Activated T-cell treated with anti-CD3 and anti-CD28 coated beads, Interleukin-2, amount 50 U/mL, for 4 hours (primary cell): ENCODE data around the gene PYGB. TPM values are rescaled to one million over a fixed set of nuclear protein-coding genes. Genes with fewer than 3 reads are reported as not detected.

Experiments used
- ATAC-seq, 2 donors: fragments of 200-7000 bp; cut with Tn5 transposase; one replicate each; pipeline ENCODE4 v1.10.0; 2021
- DNase-seq: peaks from one replicate; pipeline ENCODE4 v3.0.0-alpha.2; 2020
- H3K27me3 Mint-ChIP-seq: one replicate; pipeline ENCODE4 v1.8.0; 2021; ENCODE audit warnings: low read depth, mixed read lengths
- H3K36me3 Mint-ChIP-seq: one replicate; pipeline ENCODE4 v1.8.0; 2022; ENCODE audit warnings: mixed read lengths; ENCODE audit not compliant: insufficient read depth
- H3K4me1 Mint-ChIP-seq: one replicate; pipeline ENCODE4 v1.8.0; 2021; ENCODE audit warnings: low read depth, mixed read lengths
- H3K4me3 Mint-ChIP-seq: one replicate; pipeline ENCODE4 v1.8.0; 2021; ENCODE audit warnings: mild to moderate bottlenecking, moderate library complexity, mixed read lengths
- H3K9me3 Mint-ChIP-seq: one replicate; pipeline ENCODE4 v1.8.0; 2021; ENCODE audit warnings: mixed read lengths
- total RNA-seq, 3 donors: library from RNA; stranded (reverse); gene quantifications; one replicate each; pipeline ENCODE4 v1.2.1, GENCODE V29; 2021

Gene PYGB
- total RNA-seq, result 10 to 100 TPM; 32.5 to 37.6 (median 34.6) TPM

DNA sequence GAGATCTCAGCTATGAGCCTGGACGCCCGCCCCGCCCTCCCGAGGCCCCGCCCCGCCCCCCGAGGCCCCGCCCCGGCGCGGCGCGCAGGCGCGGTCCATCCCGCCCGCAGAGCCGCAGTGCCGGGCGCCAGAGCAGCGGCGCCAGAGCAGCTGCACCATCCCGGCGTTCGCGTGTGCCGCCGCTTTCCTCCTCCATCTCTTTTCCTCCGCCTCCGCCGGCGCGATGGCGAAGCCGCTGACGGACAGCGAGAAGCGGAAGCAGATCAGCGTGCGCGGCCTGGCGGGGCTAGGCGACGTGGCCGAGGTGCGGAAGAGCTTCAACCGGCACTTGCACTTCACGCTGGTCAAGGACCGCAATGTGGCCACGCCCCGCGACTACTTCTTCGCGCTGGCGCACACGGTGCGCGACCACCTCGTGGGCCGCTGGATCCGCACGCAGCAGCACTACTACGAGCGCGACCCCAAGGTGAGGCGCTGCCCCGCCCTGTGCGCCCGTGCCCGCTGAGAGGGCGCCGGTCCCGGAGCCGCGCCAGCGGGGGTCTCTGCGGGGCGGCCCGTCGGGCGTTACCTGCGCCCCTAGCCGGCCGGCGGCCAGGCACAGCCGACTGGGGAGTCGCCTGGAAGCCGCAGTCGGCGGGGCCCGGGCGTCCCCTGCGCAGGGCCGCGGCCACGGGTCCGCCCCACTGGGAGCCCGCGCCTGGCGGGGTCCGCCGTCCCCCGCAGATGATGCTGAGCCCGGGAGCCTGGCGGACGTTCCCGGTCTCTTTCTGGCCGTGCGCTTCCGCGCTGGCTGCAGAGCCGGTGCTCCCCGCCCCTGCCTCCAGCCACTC lies at the start of gene PYGB:
Gene PYGB, plus strand, starts transcription at position 130 of the 830 bp plus-strand sequence. Its CDS starts 94 bp downstream, at position 224.
- Mint-ChIP-seq H3K27me3 (no peaks in the 10 kb centered on the region), H3K36me3 (peaks cover 2% of the 10 kb centered on the region), H3K9me3 (peaks cover 5% of the 10 kb centered on the region), H3K4me1 (peaks cover 43% of the 10 kb centered on the region), H3K4me3 (peak within 1 kb of the TSS; percentile 92)
- peak; percentile 67 for DNase-seq
- peak; percentile 86 for ATAC-seq

DNA sequence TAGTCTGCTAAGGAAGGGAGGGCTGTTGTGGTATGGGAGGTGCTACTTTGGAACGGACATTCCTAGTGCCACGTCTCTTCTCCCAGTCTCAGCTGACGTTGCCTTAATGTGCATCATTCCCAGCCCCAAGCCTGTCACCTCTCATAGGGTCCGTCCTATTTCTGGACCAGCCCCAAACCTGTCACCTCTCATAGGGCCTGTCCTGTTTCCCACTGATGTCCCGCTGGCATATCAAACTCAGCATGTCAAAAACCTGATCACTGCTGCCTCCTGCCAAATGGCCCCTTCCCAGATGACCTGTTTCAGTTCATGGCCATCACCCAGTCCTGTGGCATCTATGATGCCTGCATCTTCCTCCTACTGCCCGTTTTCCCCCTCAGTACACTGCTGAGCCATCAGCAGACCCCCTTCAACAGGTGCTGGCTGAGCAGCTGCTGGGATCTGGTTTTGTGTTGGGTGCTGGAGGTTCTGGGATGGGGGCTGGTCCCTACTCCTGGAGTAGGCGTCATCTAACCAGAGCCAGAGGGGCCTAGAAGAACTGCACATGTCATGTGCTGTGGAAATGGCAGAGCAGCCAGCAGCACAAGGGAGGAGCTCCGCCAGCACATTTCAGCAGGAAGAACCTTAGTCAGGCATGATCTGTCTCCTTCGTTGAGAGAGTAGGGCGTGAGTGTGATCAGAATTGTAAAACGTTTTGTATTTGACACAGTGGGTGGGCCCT lies 49.1 kb upstream of the PYGB start:
- Mint-ChIP-seq H3K36me3 (peaks cover 10% of the 10 kb centered on the region), H3K9me3 (no peaks in the 10 kb centered on the region), H3K27me3 (no peaks in the 10 kb centered on the region), H3K4me3 (no peak overlapping the region), H3K4me1 (peaks cover 54% of the 10 kb centered on the region)
- no peak for DNase-seq
- no peak for ATAC-seq

DNA sequence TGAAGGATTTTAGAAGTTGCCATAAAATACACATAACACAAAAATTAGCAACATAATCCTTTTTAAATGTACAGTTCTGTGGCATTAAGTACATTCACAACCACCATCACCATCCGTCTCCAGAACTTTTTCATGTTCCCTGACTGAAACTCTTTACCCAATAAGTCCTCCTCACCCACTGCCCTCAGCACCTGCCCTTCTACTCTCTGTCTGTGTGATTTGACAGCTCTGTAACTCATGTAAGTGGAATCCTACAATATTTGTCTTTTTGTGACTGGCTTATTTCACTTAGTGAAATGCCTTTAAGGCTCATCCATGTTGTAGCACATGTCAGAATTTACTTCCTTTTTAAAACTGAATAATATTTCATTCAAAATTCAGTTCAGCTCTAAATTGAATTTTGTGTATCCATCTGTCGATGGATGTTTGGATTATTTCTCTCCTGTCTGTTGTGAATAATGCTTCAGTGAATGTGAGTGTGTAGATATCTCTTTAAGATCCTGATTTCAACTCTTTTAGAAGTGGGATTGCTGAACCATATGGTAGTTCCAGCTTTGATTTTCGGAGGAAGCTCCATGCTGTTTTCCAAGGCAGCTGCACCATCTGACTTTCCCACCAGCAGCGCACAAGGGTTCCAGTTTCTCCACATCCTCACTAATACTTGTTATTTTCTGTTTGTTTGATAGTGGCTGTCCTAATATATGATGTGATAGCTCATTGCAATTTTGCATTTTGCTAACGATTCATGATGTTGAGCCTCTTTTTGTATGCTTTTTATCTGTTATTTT lies 48.2 kb upstream of the PYGB start:
- Mint-ChIP-seq H3K27me3 (no peaks in the 10 kb centered on the region), H3K9me3 (no peaks in the 10 kb centered on the region), H3K4me1 (peaks cover 58% of the 10 kb centered on the region), H3K4me3 (no peak overlapping the region), H3K36me3 (peaks cover 13% of the 10 kb centered on the region)
- DNase-seq (no peak), ATAC-seq (no peak)

DNA sequence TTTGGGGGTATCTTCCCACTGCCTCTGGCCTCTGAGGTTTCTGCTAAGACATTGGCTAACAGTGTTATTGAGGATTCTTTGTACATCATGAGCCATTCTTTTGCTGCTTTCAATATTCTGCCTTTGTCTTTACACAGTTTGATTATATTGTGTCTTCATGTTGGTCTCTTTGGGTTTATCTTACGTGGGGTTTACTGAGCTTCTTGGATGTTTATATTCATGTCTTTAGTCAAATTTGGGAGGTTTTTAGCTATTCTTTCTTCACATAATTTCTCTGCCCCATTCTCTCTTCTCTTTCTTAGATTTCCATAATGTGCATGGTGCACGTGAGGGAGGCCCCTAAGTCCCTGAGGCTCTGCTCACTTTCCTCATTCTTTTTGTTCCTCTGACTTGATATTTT lies 44.8 kb upstream of the PYGB start:
- Mint-ChIP-seq H3K4me1 (peaks cover 38% of the 10 kb centered on the region), H3K4me3 (no peak overlapping the region), H3K9me3 (no peaks in the 10 kb centered on the region), H3K27me3 (no peaks in the 10 kb centered on the region), H3K36me3 (peaks cover 13% of the 10 kb centered on the region)
- DNase-seq (no peak), ATAC-seq (no peak)

DNA sequence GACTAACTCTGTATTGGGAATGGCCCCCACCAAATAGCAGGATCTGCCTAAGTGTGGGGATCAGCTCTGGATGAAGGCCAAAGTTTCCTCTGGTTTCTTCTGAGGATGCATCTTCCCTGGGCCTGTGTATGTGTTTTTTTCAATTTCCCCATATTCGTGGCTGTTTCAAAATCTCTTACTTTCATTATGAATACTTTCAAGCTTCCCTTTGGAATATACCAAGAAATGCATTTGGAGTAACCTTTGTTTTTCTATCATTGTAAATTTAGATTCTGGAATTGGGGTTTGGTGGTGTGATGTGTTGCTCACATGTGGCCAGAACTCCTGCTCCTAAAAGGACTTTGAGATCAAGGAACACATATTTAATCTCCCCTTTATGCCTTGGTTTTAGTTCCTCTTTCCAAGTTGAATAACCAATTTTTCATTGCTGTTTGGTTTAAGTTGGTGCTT lies 44.0 kb upstream of the PYGB start:
- no peak overlapping the region for H3K4me3 Mint-ChIP-seq
- no peaks in the 10 kb centered on the region for H3K9me3 Mint-ChIP-seq
- peaks cover 35% of the 10 kb centered on the region for H3K4me1 Mint-ChIP-seq
- no peaks in the 10 kb centered on the region for H3K27me3 Mint-ChIP-seq
- H3K36me3 Mint-ChIP-seq, result peaks cover 13% of the 10 kb centered on the region
- no peak for ATAC-seq
- no peak for DNase-seq

DNA sequence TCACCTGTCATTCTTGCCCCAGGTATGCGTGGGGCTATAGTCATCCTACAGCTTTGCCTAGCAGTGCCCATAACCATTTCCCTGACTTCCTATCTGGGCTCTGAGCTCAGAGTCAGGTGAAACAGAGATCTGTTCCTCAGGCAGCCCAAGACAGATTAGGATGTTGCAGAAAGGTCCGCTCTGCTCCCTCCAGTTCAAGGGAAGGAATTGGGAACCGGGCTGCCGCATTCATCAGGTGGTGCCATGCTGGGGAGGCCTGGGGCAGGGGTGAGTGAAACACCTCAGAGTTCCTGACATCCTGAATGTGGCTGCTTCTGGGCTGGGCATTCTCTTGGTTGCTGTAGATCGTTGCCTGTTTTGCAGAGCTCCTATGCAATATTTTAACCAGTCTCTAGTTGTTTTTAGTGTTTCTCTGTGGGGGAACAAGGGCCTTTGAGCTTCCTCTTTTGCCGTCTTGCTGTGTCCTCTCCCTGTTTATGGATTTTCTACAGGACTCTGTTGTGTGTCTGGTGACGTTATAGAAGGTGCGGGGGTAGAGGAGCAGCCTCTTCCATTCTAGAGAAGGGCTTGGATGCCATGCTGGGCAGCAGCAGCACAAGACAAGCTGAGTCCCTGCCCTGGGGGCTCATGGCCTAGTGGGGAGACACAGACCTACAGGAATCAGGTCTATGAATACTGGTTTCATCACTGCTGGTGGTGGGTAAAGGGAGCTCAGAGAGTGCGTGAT lies 43.2 kb upstream of the PYGB start:
- ATAC-seq (no peak), DNase-seq (no peak)
- Mint-ChIP-seq H3K27me3 (no peaks in the 10 kb centered on the region), H3K36me3 (peaks cover 13% of the 10 kb centered on the region), H3K4me1 (peaks cover 28% of the 10 kb centered on the region), H3K4me3 (no peak overlapping the region), H3K9me3 (no peaks in the 10 kb centered on the region)

DNA sequence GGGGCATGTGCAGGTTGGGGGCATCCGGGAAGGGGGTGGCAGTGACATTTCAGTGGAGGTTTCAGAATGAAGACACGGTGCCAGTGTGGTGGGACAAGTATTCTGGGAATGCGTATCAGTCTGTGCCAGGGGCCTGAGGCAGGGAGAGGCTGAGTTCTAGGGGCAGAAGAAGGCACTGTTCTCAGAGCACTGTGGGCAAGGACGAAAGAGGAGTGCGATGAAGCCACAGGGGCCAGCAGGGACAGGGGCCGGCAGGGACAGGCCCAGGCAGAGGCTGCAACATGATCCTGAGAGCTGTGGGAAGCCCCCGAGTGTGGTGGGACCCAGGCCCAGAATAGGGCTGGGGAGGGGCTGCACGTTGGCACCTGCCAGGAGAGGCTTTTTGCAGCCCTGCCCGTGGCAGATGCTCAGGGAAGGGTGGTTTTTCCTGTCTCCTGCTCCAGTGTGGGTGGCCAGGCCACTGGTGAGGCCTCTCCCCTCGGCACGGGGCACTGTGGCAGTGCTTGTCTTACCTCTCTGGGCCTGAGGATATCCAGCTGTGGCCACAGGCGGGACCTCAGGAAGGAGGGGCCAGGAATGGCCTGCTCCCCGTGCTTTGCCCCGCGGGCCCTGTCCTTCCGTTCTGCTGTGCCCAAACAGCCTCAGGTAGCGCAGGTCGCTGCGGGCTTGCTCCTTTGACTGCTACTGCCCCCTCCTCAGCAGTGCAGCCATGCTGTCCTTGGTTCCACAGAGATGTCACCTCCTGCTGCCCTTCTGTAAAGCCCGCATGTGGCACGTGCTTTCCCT lies 42.4 kb upstream of the PYGB start:
- Mint-ChIP-seq H3K4me1 (peaks cover 24% of the 10 kb centered on the region), H3K9me3 (no peaks in the 10 kb centered on the region), H3K36me3 (peaks cover 13% of the 10 kb centered on the region), H3K4me3 (no peak overlapping the region), H3K27me3 (no peaks in the 10 kb centered on the region)
- ATAC-seq (no peak), DNase-seq (no peak)

DNA sequence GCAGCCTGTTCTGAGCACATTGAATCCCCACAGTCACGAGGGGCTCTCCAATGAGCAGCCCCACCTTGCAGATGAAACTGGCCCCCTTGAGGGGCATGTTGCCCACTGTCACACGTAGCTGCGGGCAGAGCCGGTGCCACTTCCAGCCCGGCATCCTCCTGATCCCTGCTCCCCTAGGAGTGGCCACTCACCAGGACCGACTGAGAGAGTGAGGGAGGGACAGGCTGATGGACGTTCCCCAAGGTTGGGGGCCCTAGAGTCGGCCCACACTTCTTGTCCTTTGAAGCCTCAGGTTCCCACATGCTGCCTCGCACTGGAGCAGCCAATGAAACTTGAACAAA lies 41.9 kb upstream of the PYGB start:
- no peak for ATAC-seq
- H3K27me3 Mint-ChIP-seq, result no peaks in the 10 kb centered on the region

DNA sequence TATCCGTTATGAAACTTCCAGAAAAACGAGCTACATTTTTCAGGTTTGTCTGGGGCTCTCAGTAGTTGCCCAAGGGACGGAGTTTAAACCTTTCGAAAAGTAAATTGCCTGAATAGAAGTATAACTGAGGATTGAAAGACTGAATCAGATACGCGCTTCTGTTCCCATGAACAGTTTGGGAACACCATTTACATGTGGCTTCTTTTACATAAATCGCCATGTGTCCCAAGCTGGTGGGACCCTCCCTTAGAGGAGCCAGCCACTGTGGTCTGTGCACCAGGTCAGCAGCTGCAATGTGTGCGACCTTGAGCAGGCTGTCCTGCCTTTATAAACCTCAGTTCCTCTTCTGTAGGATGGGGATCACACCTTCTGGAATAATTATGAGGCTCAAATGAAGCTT lies 41.3 kb upstream of the PYGB start:
- Mint-ChIP-seq H3K9me3 (no peaks in the 10 kb centered on the region), H3K4me3 (no peak overlapping the region), H3K27me3 (no peaks in the 10 kb centered on the region), H3K36me3 (peaks cover 17% of the 10 kb centered on the region), H3K4me1 (peaks cover 18% of the 10 kb centered on the region)
- no peak for DNase-seq
- no peak for ATAC-seq

More for the DNA sequence above, 41.9 kb upstream of the PYGB start:
- H3K4me1 Mint-ChIP-seq, result peaks cover 20% of the 10 kb centered on the region
- H3K4me3 Mint-ChIP-seq, result no peak overlapping the region
- H3K36me3 Mint-ChIP-seq, result peaks cover 13% of the 10 kb centered on the region
- H3K9me3 Mint-ChIP-seq, result no peaks in the 10 kb centered on the region
- no peak for DNase-seq

DNA sequence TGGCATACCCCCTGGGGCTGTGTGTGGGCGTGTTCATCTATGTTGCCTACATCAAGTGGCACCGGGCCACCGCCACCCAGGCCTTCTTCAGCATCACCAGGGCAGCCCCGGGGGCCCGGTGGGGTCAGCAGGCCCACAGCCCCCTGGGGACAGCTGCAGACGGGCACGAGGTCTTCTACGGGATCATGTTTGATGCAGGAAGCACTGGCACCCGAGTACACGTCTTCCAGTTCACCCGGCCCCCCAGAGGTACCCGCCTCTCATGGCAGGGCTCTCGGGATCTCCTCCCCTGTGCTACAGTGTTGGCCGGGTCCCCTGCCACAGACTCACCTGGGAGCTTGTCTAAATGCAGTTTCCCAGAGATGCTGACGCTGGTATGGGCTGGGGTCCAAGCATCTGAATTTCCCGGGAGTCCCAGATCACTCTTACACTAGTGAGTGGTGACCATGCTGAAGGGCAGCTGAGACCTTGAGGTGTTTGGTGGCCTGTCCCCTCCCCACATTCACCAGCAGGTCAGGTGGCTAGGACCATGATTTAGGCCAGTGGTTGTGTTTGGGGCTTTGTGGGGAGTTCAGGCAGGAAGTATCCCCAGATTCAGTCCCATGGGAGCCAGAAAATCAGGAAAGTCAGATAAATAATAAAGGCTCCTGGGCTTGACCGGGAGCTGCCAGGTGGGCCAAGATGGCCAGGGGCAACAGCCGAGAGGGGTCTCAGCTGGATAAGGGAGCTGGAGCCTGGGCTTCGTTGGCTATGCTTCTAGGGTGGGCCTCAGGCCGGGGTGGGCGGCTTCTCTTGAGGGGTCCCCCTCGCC lies 40.5 kb upstream of the PYGB start:
- Mint-ChIP-seq H3K4me3 (no peak overlapping the region), H3K36me3 (peaks cover 19% of the 10 kb centered on the region), H3K9me3 (no peaks in the 10 kb centered on the region), H3K4me1 (peaks cover 16% of the 10 kb centered on the region), H3K27me3 (no peaks in the 10 kb centered on the region)
- DNase-seq (no peak), ATAC-seq (no peak)

DNA sequence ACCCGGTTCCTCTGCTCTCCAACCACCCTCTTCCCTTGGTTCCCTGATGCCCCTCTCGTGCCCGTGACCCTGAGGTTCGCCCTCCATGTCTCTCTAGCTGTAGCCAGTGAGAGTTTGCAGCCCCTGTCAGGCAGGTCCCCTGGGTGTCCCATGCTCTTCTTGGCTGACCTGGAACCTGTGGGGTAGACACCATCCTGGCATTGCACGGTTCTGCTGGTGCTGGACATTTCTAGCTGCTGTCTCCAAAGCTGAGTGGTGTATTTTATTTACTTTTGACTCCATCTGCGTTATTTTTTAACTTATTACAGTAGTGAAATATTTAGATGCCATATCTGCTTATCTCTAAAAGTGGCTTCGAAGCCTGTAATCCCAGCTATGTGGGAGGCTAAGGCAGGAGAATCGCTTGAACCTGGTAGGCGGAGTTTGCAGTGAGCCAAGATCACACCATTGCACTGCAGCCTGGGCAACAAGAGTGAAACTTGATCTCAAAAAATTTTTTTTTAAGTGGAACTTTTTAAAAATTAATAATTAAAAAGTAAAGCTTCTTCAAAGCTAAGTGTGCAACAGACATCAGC lies 39.8 kb upstream of the PYGB start:
- peaks cover 12% of the 10 kb centered on the region for H3K4me1 Mint-ChIP-seq
- DNase-seq, result no peak
- no peak overlapping the region for H3K4me3 Mint-ChIP-seq
- H3K27me3 Mint-ChIP-seq, result no peaks in the 10 kb centered on the region
- ATAC-seq, result no peak
- H3K36me3 Mint-ChIP-seq, result peaks cover 15% of the 10 kb centered on the region
- H3K9me3 Mint-ChIP-seq, result no peaks in the 10 kb centered on the region

DNA sequence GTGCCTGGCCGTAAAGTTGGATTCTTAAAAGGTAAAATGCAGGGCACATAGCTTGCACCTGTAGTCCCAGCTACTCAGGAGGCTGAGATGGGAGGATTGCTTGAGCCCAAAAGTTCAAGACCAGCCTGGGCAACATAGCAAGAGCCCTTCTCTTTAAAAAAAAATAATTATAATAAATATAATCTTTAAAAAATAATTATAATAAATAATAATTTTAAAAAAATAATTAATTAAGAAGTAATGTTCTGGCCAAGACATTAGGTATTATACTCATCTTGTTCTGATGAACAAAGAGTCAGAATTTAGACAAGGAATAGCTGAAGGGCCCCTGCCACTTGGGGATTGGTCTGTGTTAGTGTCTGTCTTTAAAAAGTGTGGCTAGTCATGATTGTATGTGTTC lies 38.5 kb upstream of the PYGB start:
- DNase-seq (no peak), ATAC-seq (no peak)
- Mint-ChIP-seq H3K4me1 (peaks cover 4% of the 10 kb centered on the region), H3K36me3 (peaks cover 8% of the 10 kb centered on the region), H3K9me3 (no peaks in the 10 kb centered on the region), H3K27me3 (no peaks in the 10 kb centered on the region), H3K4me3 (no peak overlapping the region)
